UCSD-AML1 (cell line): ENCODE data around the gene TMEM62.
"Not testable (repeated sequence)": the region's sequence is repeated elsewhere in the genome, so short reads cannot be mapped to it uniquely, and the experiment has no call there.

ENCODE experiments used
- DNase-seq: peaks from one replicate; lab custom pipeline; 2025; ENCODE audit not compliant: unreplicated experiment; lab: John Stamatoyannopoulos, UW

The TMEM62 gene

GRCh38 chr15:43208052-43209002 is 74.9 kb downstream of the TMEM62 start:
- no peak for DNase-seq

DNA sequence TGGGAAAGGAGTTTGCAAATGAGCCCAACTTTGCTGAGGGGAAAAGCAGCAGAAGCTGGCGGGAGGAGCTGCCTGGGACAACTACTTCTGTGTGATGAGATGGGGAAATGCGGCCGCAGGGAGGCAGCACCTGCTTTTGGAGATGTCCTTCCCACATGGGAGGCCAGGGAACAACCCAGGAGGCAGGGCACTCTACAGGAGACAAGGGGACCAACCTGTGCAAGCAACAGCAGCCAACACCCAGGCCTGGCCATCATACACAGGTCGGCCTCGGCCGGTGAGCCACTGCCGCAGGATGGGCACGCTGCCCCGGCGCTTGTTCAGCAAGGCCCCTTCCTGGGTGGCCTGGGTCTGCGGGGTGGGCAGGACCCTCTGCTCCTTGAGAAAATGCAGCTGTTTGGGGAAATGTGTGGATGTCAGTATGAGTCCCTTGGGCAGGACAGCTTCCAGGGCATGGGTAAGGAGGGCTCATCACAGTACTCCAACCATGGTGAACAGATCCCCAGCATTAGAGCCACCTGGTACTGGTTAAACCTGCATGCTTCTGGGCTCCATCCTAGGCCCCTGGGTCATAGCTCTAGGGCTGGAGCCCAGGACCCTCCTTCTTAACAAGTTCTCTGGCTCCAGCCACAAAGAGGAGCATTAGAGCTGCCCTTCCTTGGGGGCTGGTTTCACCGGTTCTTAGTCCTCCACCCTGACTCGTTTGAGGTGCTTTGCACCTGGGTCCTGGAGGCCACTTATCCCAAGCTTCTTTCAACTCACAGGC is 75.9 kb downstream of the TMEM62 start:
- no peak for DNase-seq

- no peak for DNase-seq
These were observed 76.9 kb downstream of the TMEM62 start for GRCh38 chr15:43210172-43210745.

DNA sequence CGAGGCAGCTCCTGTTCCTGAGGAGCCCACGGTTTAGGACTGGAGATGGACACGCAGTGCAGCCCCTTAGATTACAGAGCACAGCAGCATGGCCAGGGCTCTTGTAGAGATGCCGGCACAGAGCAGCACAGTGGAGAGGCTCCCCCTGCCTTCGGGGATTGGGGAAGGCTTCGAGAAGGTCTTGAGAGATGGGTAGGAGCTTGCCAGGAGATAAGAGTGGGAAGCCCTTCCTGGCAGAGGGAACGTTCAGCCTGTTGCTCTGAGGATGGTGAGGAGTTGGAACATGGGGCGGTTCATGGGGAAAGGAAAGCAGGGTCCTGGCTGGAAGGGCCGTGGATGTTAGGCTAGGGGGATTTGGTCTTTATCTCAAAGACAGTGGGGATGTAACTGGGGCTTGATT is 77.4 kb downstream of the TMEM62 start:
- no peak for DNase-seq

GRCh38 chr15:43211224-43211735 is 77.9 kb downstream of the TMEM62 start:
- DNase-seq: no peak

DNA sequence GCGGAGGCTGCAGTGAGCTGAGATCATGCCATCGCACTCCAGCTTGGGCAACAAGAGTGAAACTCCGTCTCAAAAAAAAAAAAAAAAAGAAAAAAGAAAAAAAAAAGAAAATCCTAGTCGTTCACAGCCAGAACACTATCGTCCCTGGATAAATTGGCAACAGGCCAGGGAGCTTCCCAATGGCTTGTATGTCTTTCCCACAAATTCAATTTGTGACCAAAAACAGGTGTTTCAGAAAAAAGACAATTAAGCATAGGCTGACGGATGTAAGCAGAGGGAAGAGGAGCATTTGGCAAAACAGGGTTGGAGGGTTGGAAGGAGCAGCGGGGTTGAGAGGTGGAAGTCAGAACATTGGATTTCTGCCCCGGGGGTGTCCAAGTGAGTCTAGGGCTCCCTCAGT is 78.9 kb downstream of the TMEM62 start:
- DNase-seq: no peak

GRCh38 chr15:43212951-43213350 is 79.6 kb downstream of the TMEM62 start:
- no peak for DNase-seq

- DNase-seq: no peak
These were observed 80.1 kb downstream of the TMEM62 start for GRCh38 chr15:43213466-43213865.

- DNase-seq: no peak
These were observed 80.8 kb downstream of the TMEM62 start for GRCh38 chr15:43214169-43214568.

GRCh38 chr15:43214592-43215295 is 81.4 kb downstream of the TMEM62 start:
- DNase-seq: no peak

GRCh38 chr15:43215961-43216360 is 82.6 kb downstream of the TMEM62 start:
- no peak for DNase-seq

DNA sequence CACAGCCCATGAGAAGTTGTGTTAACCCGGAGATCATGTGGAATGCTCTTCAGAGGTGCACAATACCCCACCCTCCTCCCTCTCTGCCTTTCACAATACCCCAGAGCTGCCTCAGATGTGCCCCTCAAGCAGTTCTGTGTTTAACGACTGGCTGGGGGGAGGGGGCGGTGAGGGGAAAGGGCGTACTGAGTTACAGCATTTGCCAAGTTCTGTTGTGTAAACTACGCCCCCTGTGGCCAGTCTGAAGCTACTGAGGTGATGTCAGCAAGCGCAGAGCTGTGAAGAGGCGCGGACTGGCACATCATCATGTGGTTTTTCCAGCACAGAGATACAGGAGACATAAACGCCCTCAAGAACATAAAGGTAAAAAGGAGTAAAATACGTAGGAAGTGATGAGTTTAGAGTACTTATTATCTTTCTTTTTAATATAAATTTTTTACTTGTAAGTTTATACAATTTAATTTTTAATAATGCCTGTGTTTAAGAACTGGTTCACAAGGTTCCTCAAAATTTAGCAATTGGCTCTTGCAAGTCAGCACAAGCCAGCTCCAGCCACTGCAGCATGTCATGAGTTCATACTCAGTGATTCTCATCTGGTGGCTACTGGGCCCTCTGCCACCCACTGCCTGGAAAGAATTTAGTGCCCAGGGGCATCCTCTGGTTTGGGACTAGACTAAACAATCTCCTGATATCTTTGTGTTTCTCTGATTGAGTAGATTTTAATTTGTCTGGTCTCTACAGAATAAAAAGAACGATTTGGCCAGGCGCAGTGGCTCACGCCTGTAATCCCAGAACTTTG is 85.7 kb downstream of the TMEM62 start:
- no peak for DNase-seq

DNA sequence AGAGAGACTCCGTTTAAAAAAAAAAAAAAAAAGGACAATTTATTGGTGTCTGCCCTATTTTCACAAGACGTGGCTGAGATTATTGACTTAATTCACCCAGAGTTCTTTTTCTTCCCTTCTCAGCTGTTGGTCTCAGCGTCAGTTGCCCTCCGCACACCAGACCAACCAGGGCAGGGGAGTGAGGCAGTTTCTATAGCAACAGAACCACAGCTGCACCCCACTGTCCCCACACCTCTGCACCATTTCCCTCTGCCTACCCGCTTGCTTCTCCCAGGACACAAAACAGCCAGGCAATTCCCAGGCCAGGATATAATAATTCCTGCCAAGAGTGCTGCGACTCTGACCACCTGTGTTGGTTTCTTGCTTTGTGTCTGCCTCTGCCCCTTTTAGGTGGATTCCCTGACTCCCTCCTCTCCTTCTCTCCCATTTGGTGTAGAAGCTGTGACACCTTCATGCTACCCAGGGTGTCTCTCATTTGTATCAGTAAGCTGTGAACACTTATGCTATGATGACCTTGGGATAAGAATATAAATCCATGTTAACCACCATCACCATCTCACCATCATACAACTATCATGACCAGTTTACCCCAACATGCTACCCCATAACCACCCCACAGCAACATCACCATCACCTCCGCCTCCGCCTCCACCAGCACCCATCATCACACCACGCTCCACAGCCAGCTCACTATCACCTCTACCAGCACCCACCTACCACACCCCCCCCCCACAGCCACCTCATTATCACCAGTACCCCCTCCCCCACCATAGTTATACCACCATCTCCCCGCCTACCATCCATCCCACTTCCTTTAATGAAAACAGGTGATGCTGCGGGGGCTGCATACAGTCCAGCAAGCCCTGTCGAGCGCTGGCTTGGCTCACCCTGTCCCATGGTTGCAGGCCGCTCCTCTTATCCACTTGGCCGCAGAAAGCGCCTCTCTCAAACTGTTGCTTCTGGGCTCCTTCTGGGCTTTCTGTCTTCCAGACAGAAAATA is 86.8 kb downstream of the TMEM62 start:
- DNase-seq: no peak

DNA sequence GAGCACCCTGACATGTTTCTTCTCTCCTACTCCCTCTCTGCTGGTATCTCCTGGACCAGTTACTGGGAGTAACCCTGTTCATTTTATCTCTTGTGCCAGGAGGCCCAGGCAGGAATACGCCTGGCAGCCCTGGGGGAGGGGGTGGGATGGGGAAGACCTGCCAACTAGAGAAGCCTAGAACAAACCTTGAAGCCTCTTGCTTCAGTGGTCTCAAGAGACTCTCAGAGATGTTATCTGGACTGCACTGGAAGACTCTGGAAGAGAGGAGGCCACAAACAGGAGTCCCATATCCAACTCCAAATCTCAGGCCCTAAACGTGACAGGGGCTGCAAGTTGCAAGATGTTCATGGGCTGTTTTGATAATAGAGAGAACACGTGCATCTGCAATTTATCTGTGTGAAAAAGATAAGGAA is 87.6 kb downstream of the TMEM62 start, which contains the start of gene EPB42:
EPB42 (minus strand) TSS at position 28 of the 413 bp plus-strand sequence. CDS start 193 bp downstream, outside the sequence.
- no peak for DNase-seq

GRCh38 chr15:43221422-43221821 is 88.0 kb downstream of the TMEM62 start:
- DNase-seq: no peak

- peak; percentile 28 for DNase-seq
These were observed 92.0 kb downstream of the TMEM62 start for GRCh38 chr15:43225201-43225949.

GRCh38 chr15:43225950-43226255 is 92.5 kb downstream of the TMEM62 start:
- DNase-seq: not testable (repeated sequence)
